DMS114 treated with DMSO at 0.1 percent for 48 hours (cell line): Measurements from ENCODE around the gene TMEM115.

Experiments used
- DNase-seq: peaks from one replicate; lab custom pipeline; 2025; ENCODE audit not compliant: unreplicated experiment; lab: John Stamatoyannopoulos, UW

Gene TMEM115

GRCh38 chr3:50358911-50359759 is at the start of gene TMEM115:
Gene TMEM115 (minus strand): TSS chr3:50359521. CDS start chr3:50359063, 458 bp downstream.
- peak; percentile 95 for DNase-seq

GRCh38 chr3:50408443-50408944 is 49.2 kb upstream of the TMEM115 start:
- DNase-seq, result no peak

GRCh38 chr3:50406487-50406886 is 47.2 kb upstream of the TMEM115 start:
- no peak for DNase-seq

GRCh38 chr3:50405249-50405648 is 45.9 kb upstream of the TMEM115 start:
- no peak for DNase-seq

- no peak for DNase-seq
Observed at GRCh38 chr3:50401978-50402595, 42.8 kb upstream of the TMEM115 start.

GRCh38 chr3:50396502-50396901 is 37.2 kb upstream of the TMEM115 start:
- no peak for DNase-seq

- DNase-seq, result no peak
Observed at GRCh38 chr3:50395070-50395860, 35.9 kb upstream of the TMEM115 start.

- no peak for DNase-seq
Observed at GRCh38 chr3:50393061-50393460, 33.7 kb upstream of the TMEM115 start.

- no peak for DNase-seq
Observed at GRCh38 chr3:50392101-50392715, 32.9 kb upstream of the TMEM115 start.

GRCh38 chr3:50390508-50391224 is 31.3 kb upstream of the TMEM115 start:
- DNase-seq, result no peak

GRCh38 chr3:50389414-50389767 is 30.1 kb upstream of the TMEM115 start:
- no peak for DNase-seq

- DNase-seq, result no peak
Observed at GRCh38 chr3:50388720-50389413, 29.5 kb upstream of the TMEM115 start.

- DNase-seq, result no peak
Observed at GRCh38 chr3:50388016-50388719, 28.8 kb upstream of the TMEM115 start.

- no peak for DNase-seq
Observed at GRCh38 chr3:50385754-50386153, 26.4 kb upstream of the TMEM115 start.

- no peak for DNase-seq
Observed at GRCh38 chr3:50383750-50384149, 24.4 kb upstream of the TMEM115 start.

GRCh38 chr3:50382722-50383121 is 23.4 kb upstream of the TMEM115 start:
- no peak for DNase-seq

GRCh38 chr3:50381383-50381782 is 22.1 kb upstream of the TMEM115 start:
- DNase-seq, result no peak

GRCh38 chr3:50380405-50381085 is 21.2 kb upstream of the TMEM115 start:
- no peak for DNase-seq

GRCh38 chr3:50378757-50379156 is 19.4 kb upstream of the TMEM115 start:
- no peak for DNase-seq
